ENCODE results near the gene ZSWIM6.
"Not testable (repeated sequence)": the region's sequence is repeated elsewhere in the genome, so short reads cannot be mapped to it uniquely, and the experiment has no call there.

ZSWIM6 gene

DNA sequence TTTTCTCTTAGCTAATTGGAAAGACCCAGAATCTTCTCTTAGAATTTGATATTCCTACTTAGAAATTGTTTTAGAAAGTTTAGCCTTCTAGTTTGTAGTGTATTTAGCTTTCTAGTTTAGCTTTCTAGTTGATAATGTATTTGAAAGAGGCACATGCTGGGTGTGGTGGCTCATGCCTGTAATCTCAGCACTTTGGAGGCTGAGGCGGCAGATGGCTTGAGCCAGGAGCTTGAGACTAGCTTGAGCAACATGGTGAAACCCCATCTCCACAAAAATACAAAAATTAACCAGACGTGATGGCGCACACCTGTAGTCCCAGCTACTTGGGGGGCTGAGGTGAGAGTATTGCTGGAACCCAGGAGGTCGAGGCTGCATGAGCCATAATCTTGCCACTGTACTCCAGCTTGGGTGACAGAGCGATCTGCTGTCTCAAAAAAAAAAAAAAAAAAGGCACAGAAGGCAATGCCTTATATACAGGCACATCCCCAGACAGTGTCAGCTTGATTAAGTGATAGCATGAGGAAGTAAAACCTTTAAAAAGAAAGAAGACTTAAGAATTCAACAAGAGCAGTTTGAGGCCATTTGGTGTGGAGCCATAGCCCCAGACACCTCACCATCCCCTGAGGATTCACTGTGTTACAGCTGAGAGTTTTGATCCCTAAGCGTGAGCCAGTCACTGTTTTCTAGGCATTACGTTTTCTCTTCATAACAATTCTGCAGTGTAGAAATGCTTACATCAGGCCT is 34.6 kb downstream of the ZSWIM6 start:
- no peak for DNase-seq

DNA sequence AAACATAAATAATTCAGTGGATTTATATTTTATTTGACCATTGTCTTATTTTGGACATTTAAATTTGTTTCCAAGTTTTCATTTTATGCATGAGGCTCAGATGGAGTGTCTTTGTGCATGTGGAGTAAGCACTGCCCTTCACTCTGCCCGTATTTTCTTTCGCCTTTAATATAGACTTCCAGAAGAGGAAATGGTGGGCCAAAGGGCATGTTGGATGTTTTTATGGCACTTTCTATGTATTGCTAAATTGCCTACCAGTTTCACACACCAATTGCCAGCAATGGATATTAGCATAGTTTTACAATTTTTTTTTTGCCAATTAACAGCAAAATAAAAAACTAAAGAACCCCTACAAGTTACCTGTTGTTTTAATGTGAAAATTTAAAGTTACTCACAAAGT is 38.4 kb downstream of the ZSWIM6 start:
- DNase-seq: no peak

DNA sequence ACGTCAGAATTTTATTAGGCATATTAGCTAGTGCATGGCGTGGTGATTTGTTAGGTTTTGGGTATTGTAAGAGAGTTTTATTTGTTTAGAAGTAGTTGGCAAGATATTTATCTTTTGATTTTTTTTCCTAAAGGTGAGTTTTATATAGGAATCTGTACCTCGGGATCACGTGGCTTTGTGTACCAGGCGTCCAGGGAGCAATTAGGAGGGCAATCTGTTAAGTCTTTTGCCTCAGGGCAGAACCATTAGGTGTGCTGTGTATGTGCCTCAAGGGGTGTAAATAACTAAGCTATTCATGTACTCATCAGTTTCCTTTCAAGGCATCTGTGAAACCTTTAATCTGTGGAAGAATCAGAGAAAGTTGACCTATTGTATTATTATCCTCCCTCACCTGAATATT is 39.4 kb downstream of the ZSWIM6 start:
- DNase-seq: no peak

DNA sequence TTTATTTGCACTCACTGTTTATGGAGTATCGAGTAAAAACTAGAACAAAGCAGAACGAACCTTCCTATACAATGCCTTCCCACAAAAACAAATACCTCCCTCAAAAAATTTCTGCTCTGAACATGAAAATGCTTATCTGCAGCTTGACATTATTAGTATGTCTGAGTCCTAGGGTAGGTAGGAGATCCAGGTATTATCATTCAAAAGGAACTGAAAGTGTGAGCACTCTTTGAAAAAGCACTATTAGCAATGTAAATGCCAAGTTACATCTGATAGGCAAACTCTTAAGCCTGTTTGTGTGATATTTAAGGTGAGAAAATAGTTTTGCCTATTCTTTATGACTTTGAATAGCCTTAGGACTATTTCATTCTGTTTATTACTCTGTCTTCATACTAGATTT is 47.6 kb downstream of the ZSWIM6 start:
- no peak for DNase-seq

DNA sequence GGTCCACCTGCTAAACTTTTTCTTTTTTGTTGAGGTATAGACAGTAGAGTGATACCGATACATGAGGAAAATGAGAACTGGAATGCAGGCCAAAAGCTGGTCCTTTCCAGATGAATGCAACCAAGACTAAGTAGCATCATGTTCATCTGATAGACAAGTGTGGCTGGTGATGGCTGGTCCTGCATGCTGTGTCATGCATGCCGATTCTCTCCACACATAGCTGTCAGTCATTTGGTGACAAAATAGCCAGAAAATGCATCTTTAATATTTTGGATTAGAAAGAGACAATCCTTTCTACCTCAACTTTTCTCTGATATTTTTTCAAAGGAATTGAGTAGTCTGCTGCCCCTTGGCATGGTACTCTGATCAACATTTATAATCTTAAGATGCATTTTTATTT is 49.9 kb downstream of the ZSWIM6 start:
- DNase-seq: no peak

DNA sequence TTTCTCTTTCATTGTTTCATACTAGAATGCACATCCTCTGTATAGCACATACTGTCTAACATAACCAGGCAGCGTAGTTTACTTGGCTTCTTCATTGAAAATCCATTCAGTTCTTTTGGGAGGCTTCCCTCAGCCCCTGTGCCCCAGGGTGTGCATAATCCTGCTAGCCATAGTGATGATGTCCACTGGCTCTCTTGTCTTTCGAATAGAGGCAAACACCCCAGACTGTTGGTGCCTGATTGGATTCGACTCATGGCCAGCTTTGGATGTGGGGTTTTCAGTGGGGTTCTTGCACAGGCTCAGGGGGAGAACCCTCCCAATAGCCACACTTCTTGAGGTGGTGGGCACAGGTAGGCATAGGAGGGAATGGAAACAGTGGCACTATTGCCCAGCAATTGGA is 53.6 kb downstream of the ZSWIM6 start:
- no peak for DNase-seq

DNA sequence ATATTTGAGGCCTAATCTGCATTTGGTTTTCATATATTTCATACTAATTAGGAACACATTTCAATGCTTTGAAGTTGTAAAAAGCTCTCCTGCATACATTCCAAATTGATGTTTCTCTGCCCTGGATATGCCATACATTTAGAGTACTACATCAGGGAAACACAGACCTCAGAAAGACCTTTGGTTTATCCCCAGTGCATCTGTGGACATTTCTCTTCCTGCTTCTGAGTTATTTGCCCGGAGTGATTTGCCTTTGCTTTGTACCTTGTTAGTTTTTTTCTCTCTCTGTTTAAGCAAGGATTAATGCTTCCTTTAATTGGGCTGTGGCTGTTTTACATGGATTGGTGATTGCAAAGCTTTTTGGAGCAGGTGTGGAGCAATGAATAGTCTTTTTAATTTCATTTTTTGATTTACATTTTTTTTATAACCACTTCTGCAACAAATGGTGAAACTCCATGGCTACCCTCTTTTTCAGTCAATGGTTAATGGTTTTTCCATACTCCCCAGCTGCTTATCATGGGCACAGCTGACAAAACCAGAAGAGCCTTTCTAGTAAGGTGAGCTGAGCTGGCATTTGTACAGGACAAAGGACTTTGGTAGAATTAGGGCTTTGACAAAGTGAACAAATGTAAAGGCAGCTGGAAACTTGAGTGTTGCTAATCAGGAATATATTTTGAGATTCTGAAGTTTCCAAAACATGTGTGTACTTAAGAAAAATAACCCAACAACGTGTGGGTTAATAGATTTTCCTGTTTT is 54.2 kb downstream of the ZSWIM6 start:
- DNase-seq: no peak

DNA sequence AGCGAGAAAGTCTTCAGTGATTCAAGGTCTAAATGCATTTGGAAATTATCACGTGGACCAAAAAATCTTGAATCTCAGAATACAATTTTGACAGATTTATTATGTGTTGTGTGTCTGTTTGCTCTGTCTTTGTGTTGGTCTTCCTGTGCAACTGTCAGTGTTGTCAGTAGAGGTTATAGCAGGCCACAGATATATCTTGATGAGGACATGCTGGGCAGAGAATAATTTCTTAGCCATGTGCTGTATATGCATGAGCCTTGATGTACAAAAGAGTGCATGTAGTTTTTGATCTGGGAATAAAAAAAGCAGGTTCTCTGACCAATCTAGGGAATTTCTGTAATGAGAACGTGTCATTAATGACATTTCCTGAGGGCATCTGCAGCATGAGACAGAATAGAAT is 57.6 kb downstream of the ZSWIM6 start:
- DNase-seq: no peak

DNA sequence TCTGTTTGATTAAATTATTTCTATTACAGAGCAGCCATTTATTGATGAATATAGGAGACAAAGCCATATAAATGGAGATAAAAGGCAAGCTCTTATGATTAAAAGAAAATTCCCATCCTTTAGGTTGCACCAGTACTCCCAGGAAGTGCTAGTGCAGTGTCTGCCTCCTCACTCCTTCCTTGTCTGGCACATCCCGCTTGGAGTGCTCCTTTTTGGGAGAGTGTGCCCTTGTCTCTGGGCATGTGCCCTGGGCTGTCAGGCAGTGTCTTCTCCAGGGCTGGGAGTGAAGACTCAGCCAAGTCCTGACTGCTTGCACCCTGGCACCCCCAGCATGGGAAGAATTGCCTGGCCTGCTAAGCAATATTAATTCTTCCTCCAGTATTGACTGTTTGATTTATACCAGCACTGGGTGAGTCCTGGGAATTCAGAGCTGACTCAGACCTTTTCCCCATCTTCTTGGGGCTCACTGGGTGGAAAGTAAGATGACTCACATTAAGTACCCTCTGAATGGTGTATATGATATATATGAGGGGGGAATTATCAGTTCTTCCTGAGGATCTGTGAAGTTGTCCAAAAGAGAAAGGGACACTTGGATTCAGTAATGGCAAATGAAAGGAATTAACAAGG is 62.1 kb downstream of the ZSWIM6 start:
- peak; percentile 39 for DNase-seq

DNA sequence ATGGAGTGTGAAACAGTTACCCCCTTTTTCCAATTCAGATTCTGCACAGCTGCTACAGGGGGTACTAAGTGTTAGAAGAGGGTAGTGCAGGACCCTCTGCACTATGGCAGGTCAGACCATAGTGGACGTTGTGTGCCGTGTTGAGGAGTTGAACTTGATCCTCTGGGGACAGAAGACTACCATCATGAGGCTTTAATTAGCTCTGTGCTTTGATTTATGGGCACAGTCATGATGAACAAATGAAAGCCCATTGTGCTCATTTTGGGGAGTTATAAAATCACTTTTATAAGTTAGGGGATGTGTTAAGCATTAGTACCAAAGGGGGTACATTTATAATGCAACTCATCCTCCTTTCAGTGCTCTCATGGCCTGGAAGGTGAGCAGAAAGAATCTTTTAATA is 62.7 kb downstream of the ZSWIM6 start:
- DNase-seq: no peak

DNA sequence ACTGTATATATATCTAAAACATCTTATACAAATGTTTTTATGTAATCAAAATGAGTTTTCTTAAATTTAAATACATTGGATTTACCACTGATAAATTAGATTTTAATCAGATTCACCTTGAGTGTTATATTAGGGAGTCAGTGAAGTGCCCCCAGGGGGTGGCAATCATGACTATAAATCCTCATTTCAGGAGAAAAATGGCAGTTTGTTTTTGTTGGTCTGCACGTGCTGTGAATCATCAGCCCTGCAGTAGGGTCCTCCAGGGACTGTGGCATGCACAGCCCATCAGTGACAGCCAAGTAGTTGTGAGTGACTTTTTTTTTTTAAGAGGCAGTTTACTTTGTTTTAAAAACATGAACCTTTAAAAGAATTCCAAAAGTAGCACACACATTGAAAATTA is 65.2 kb downstream of the ZSWIM6 start:
- no peak for DNase-seq

DNA sequence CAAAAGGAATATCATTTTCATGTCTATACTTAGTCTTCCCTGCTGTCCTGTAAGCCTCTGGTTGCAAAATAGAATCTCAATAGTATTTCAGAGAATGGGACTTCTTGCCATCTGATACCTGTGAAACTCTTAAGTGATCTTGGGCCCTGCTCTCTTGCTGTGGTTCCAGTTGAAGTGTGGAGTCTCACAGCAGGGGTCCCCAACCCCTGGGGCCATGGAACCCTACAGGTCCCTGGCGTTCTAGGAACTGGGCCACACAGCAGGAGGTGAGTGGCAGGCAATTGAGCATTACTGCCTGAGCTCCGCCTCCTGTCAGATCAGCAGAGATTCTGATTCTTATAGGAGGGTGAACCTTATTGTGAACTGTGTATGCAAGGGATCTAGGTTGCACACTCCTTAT is 65.9 kb downstream of the ZSWIM6 start:
- no peak for DNase-seq

DNA sequence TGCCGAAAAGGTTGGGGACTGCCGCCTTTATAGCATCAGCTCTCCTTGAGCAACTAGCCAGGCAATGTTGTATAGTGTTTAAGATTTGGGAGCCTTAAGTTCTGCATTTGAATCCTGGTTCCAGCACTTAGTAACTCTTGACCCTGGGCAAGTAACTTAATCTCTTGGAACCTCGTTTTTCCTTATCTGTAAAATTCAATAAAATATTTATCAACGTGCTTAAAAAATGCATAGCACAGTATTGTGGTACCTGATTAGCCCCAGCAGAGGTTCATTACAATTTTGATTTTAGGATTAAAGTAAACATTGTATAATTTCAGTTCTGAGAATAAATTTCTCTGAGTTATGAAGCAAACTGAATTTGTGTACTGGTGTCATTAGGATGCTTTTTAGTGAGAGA is 66.4 kb downstream of the ZSWIM6 start:
- no peak for DNase-seq

DNA sequence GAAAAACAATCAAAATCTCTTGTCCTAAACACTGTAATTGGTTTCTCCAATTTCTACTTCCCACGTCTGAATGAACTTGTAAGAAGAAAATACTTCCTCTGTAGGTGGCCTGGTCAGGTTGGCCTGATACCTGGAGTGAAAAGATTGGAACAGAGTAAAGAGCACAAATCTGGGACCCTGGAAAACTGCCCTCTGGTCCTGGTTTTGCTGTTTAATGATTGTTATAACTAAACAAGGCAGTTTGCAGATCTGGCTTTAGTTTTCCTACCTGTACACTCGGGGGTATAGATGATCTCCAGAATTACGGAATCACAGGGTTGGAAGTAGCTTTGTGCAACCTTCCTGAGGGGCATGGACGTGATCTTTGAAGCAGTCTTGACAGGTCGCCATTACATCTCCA is 67.6 kb downstream of the ZSWIM6 start:
- DNase-seq: no peak

DNA sequence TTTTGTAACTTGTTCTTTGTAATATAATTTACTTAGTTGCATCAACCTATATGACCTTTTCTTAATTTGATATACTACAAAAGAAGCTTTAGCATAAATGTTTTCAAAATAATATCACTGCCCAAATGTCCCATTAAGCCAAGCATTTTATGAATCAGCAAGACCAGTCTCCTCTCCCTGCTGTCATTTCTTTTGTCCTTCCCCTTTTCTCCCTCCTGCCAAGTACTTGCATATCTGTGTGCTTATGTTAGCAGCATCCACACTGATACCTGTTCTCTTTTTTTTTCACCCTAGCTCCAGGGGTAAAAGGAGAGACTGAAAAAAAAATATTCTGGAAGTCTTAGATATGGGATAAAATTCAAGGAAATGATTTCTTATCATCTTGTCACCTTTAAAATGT is 69.7 kb downstream of the ZSWIM6 start:
- peak; percentile 29 for DNase-seq

DNA sequence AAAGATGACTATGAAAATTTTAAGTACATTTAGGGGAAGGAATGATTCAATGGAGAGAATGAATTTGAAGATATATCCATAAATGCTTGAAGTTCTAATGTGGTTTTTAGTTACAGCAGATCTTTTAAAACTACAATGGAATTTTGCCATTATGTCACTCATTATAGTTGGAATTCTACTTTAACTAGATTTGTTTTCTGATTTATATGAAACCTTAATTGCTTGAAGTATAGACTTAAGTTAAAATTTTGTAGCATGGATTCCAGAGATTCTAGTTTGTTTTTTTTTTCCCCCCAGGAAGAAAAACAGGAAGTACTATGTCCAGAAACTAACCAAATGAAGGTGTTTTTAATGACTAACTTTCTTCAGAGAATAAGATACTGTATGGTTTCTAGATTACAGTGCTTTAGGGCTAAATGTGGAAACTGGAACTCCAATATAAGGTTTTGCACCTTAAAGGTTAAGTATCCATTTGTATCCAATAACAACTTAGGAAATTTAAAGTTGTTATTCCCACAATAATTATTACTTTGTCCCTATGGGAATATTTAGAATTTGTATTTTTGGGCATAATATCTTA is 70.3 kb downstream of the ZSWIM6 start:
- DNase-seq: no peak

DNA sequence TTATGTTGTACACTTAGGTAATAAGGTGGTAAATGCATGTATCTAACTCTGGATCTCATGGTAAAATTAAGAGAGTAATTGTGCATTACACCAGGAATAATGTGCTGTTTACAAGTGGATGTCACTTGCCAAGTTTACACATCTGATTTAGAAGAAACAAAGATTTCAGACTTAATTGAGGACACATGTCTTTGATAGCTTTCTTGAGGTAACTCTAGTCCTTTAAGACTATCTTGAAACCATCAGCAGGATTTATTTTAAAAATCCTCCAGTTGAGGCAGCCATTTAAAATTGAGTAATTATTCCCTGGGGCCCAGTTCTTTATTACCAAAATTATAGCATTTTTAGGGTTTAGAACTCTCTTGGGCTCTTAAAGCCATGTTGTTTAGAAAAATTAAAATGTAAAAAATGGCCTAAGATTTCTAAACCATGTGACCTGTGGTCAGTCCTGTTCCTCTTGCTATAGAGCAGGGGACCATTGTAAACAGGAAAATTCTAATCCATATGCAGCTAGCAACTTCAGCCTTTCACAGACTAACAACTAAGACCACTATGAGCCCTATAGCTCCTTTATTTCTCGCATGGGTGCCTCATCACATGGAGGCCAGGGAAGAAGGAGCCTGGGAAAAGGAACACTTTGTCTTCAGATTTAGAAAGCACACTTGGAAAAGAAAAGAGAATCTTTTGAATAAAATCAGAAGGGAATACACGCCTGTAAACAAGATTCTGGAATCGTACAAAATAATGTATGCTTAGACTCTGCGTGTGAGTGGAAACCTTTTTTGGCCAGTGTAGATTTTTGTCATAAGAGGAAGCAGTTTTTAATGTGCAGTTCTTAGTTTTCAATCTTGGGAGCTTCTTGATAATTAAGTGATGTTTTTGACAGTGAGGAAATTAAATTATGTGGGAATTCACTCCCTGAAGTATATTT is 71.2 kb downstream of the ZSWIM6 start:
- DNase-seq: no peak

DNA sequence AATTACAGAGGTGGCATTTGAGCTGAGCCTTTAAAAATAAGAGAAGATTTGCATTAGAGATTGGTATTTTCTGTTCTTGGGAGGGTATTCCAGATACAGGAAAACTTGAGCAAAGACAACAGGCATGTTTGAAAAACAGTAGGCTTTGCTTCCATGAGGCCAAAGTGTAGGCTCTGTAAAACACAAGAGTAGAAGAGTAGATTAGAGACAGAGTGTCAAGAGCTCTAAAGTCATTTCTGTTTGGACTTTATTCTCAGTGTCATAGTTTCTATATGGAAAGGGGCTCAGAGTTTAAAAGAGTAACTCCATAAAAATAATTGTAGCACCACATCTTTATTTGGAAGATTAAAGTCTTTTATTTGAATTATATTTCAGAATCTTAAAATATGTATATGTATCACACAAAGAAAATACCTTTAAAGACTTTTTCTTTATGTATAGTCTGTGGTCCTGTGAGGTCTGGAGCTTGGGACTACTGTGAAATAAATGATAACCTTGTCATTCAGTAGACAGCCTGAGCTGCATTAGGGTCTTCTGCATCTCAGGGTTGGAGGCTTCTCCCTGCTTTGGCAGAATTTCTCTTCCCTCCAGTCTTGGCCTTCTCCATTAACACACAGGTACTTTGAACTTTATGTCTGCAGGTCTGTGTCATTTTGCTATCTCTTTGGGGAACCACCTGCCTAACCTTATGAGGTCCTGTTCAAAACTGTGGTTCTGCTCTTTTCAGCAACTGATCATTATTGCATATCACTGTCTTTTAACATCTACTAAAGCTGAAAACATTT is 73.6 kb downstream of the ZSWIM6 start:
- DNase-seq: no peak

DNA sequence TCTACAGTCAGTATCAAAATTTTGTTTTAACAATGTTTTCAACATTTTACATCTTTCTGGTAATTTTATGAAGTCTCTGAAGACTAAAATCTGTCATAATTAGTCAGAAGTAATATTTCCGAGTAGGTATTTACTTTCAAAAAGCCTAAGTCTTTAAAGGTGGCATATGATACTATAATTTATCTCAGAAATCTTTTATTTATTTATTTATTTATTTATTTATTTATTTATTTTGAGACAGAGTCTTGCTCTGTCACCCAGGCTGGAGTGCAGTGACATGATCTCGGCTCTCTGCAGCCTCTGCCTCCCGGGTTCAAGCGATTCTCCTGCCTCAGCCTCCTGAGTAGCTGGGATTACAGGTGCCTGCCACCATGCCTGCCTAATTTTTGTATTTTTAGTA is 74.4 kb downstream of the ZSWIM6 start:
- not testable (repeated sequence) for DNase-seq

DNA sequence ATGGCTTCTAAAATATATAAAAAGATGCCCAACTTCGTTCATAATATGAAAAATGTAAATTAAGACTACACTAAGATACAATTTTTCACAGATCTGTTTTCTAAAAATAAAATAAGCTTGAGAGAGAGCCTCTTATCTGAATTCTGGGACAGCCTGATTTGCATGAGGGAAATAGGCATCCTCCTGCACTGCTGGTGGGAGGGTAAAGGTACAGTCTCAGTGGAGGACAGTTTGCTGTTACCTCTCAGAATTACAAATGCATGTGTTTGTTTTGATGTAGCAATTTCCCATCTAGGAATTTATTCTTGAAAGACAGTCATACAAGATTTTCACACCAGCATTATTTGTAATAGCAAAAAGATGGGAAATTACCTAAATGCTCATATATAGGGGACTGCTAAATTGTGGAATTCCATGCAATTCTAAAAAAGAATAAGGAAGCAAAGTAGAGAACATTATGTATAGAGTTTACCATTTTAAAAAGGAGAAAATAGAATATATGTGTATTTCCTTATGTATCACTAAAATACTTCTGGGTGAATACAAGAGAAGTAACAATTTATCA is 75.7 kb downstream of the ZSWIM6 start:
- DNase-seq: no peak

DNA sequence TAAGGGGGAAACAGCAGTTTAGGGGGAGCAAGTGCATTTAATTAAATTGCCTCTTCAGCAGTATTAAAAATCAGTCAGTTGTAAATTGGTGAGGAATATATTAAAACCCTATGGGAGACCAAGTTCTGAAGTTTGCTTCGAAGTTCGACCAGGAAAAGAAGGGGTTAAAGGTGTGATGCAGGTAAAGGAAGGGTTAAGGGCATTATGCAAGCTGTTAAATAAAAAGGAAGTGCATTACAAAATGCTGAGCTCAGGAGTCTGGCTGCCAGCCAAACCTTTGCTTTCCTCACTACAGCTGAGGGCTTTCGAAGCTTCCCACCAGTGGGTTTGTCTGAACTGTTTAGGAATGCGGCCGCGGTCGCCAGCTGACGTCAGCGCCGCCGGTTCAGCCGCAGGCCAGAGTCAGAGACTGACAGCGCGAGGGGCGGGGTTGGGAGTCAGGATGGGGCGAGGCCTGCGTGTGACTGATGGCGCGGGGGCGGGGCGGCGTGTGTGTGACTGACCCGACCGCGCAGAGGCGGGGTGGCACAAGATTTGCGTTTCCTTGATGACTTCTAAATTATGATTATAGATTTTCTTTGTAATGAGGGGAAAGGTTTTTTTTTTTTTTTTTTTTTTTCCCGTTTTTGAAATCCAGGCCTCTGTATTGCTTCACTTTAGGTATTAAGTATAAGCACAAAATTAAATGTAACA is 76.6 kb downstream of the ZSWIM6 start:
- DNase-seq: peak; percentile 99
